ENCODE data around the gene BEST4.
"Not testable (repeated sequence)": the region's sequence is repeated elsewhere in the genome, so short reads cannot be mapped to it uniquely, and the experiment has no call there.

BEST4 gene

GRCh38 chr1:44819196-44819607, 31.2 kb upstream of the BEST4 start:
- peak; percentile 98 for DNase-seq

GRCh38 chr1:44817771-44818495, 30.0 kb upstream of the BEST4 start:
- DNase-seq, result no peak

GRCh38 chr1:44817307-44817706, 29.3 kb upstream of the BEST4 start:
- DNase-seq, result no peak

GRCh38 chr1:44815926-44816325, 28.0 kb upstream of the BEST4 start:
- DNase-seq, result not testable (repeated sequence)

GRCh38 chr1:44812822-44813543, 25.0 kb upstream of the BEST4 start:
- DNase-seq, result no peak

GRCh38 chr1:44811234-44811633, 23.3 kb upstream of the BEST4 start:
- DNase-seq, result no peak

- DNase-seq, result not testable (repeated sequence)
Measured at GRCh38 chr1:44810762-44811105, 22.8 kb upstream of the BEST4 start.

- DNase-seq, result no peak
Measured at GRCh38 chr1:44810101-44810761, 22.3 kb upstream of the BEST4 start.

- no peak for DNase-seq
Measured at GRCh38 chr1:44808938-44809917, 21.3 kb upstream of the BEST4 start.

GRCh38 chr1:44808063-44808937, 20.3 kb upstream of the BEST4 start, which contains the start of gene BTBD19:
TSS of gene BTBD19 (plus strand) at chr1:44808523. CDS start at chr1:44808821, 298 bp downstream.
- no peak for DNase-seq

GRCh38 chr1:44807364-44808062, 19.5 kb upstream of the BEST4 start:
- DNase-seq, result no peak

- DNase-seq, result no peak
Measured at GRCh38 chr1:44806704-44807363, 18.9 kb upstream of the BEST4 start, which contains the start of gene DYNLT4. TSS of gene DYNLT4 (minus strand) at chr1:44807351. CDS start at chr1:44806668, 683 bp downstream.

- no peak for DNase-seq
Measured at GRCh38 chr1:44806025-44806703, 18.2 kb upstream of the BEST4 start.

- no peak for DNase-seq
Measured at GRCh38 chr1:44805311-44806024, 17.5 kb upstream of the BEST4 start.

GRCh38 chr1:44803312-44804095, 15.5 kb upstream of the BEST4 start:
- DNase-seq, result no peak

GRCh38 chr1:44803062-44803311, 15.0 kb upstream of the BEST4 start:
- DNase-seq, result no peak

- no peak for DNase-seq
Measured at GRCh38 chr1:44802306-44803061, 14.5 kb upstream of the BEST4 start.

Data from NCI-H526 treated with DMSO at 0.1 percent for 48 hours (cell line).